ENCODE measurements around the gene FCHSD2.
A peak's percentile ranks its signal among the peaks of the same experiment; 100 is the strongest.

Gene FCHSD2

DNA sequence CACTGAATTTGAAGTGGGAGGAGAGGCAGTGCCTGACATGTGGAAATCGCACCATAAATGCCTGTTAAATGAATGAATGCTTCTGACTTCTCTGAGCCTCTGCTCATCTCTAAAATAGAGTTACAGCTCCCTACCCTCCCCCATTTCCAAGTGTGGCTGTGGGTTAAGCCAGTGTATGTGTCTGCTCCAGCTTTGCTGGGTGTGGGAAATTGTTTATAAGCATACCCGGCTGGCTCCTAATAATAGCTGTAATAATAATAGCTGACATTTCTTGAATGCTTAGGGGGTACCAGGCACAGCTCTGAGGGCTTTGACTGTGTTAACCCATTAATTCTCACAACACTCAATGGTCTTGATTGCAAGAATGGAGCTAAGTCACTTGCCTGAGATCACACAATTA lies 7.0 kb upstream of the FCHSD2 start:
- peaks cover 85% of the 10 kb centered on the region for H3K4me1 ChIP-seq (ENCODE audit: insufficient read depth, low read length, severe bottlenecking)
- H3K9ac ChIP-seq (ENCODE audit: low read length): no peak overlapping the region
- no peaks in the 10 kb centered on the region for H3K79me2 ChIP-seq (ENCODE audit: insufficient read depth, low read length)
- no peaks in the 10 kb centered on the region for H3K9me2 ChIP-seq (ENCODE audit: low read depth, low read length)
- TF ChIP-seq EZH2 (IDR thresholded peaks at IDR 0.05; ENCODE audit: borderline replicate concordance, low read length): no peak
- TF ChIP-seq, protein P1, sequence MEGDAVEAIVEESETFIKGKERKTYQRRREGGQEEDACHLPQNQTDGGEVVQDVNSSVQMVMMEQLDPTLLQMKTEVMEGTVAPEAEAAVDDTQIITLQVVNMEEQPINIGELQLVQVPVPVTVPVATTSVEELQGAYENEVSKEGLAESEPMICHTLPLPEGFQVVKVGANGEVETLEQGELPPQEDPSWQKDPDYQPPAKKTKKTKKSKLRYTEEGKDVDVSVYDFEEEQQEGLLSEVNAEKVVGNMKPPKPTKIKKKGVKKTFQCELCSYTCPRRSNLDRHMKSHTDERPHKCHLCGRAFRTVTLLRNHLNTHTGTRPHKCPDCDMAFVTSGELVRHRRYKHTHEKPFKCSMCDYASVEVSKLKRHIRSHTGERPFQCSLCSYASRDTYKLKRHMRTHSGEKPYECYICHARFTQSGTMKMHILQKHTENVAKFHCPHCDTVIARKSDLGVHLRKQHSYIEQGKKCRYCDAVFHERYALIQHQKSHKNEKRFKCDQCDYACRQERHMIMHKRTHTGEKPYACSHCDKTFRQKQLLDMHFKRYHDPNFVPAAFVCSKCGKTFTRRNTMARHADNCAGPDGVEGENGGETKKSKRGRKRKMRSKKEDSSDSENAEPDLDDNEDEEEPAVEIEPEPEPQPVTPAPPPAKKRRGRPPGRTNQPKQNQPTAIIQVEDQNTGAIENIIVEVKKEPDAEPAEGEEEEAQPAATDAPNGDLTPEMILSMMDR (IDR thresholded peaks at IDR 0.05; ENCODE audit: low read length): no peak
- no peaks in the 10 kb centered on the region for H3K9me3 ChIP-seq (ENCODE audit: low read length)
- H3K27ac ChIP-seq (ENCODE audit: low read depth, low read length, poor library complexity, severe bottlenecking): peak overlapping the region; percentile 100
- H2AFZ ChIP-seq (ENCODE audit: low read length): no peak overlapping the region
- H3K4me3 ChIP-seq (ENCODE audit: low read depth, low read length, poor library complexity, severe bottlenecking): no peak overlapping the region
- no peaks in the 10 kb centered on the region for H3K27me3 ChIP-seq (ENCODE audit: insufficient read depth, low read length)
- H3F3A ChIP-seq (ENCODE audit: insufficient read depth, low read length): peaks cover 9% of the 10 kb centered on the region; the same call in 1 of the 2 replicates
- no peaks in the 10 kb centered on the region for H4K20me1 ChIP-seq (ENCODE audit: insufficient read depth, low read length)
- no peak overlapping the region for H3K4me2 ChIP-seq (ENCODE audit: low read length)
- H3K36me3 ChIP-seq (ENCODE audit: insufficient read depth, low read length): no peaks in the 10 kb centered on the region

DNA sequence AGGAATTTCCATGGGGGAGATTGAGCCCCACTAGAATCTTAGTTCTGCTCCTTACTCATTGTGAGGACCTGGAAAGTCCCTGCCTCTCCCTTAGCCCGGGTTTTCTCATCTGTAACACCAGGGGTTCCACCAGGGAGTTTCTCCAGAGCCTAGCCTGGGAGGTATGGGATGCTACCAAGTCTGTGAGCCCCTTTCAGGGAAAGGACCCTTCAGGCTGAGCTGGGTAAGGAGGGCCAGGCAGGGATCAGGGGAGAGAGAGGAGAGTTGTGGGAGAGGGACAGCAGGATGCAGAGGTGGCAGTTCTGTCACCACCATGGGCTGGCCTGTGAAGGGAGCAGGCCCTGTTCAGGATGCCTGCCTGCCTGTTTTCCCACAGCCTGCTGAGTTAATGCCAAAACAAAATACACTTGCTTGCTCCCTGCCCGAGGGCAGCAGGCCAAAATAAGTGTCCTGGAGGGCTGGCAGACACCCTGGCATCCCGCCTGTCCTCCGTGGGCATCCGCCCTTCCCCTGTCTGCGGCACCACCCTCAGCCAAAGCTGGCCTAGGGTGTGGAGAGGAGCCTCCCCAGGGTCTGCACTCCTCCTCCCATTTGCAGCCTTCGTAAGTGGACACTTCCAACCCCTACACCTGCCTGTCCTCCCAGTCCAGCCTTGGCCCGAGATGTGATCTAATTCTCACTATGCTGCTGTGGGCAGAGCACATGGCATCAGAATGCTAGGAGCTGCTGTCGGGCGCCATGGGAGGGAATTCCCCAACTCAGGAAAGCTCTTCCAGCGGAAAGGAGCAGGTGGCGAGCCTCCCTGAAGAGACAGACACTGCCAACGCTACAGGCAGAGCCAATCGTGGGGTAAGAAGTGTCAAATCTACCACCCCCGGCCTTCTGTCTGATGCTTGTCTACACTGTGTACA lies 5.9 kb upstream of the FCHSD2 start:
- peak overlapping the region; percentile 100 for H3K27ac ChIP-seq (ENCODE audit: low read depth, low read length, poor library complexity, severe bottlenecking)

DNA sequence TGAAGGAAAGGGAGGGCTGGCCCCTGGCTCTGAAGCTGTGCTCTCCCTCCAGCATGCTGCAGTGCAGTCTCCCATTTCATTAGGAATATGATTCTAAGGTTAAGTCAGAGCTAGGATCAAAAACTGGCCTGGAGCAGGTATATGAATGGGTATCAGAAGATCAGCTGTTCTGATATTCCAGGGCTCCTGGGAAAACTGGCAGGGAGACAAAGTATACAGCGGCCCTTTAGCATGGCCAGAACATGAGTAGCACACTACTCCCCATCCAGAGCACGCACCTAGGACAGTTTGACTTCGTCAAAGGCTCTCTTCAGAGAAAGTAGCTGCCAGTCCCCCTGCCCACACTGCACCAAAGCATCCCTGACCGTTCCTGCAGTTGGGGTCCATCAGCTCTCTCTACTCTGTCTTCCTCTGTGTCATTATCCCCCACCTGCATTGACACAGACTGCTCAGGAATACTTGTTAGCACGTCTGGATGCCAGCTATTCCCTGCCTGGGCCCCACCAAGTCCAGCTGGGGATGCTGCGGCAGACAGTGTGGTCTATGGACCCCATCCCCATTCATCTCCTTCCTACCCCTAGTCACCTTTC lies 4.0 kb upstream of the FCHSD2 start:
- Histone ChIP-seq H3K27ac (ENCODE audit: low read depth, low read length, poor library complexity, severe bottlenecking) (peak overlapping the region; percentile 100), H3K9me3 (ENCODE audit: low read length) (no peaks in the 10 kb centered on the region), H3K4me1 (ENCODE audit: insufficient read depth, low read length, severe bottlenecking) (peaks cover 69% of the 10 kb centered on the region), H3K9me2 (ENCODE audit: low read depth, low read length) (no peaks in the 10 kb centered on the region), H3K79me2 (ENCODE audit: insufficient read depth, low read length) (peaks cover 3% of the 10 kb centered on the region), H3F3A (ENCODE audit: insufficient read depth, low read length) (no peaks in the 10 kb centered on the region), H3K9ac (ENCODE audit: low read length) (no peak overlapping the region), H4K20me1 (ENCODE audit: insufficient read depth, low read length) (no peaks in the 10 kb centered on the region), H3K27me3 (ENCODE audit: insufficient read depth, low read length) (no peaks in the 10 kb centered on the region), H3K4me2 (ENCODE audit: low read length) (no peak overlapping the region), H2AFZ (ENCODE audit: low read length) (no peak overlapping the region), H3K36me3 (ENCODE audit: insufficient read depth, low read length) (no peaks in the 10 kb centered on the region; the same call in 1 of the 2 replicates), H3K4me3 (ENCODE audit: low read depth, low read length, poor library complexity, severe bottlenecking) (no peak overlapping the region)
- TF ChIP-seq EZH2 (IDR thresholded peaks at IDR 0.05; ENCODE audit: borderline replicate concordance, low read length): no peak
- TF ChIP-seq, protein P1 (IDR thresholded peaks at IDR 0.05; ENCODE audit: low read length): no peak

More for the DNA sequence above, 5.9 kb upstream of the FCHSD2 start:
- Histone ChIP-seq H4K20me1 (ENCODE audit: insufficient read depth, low read length) (no peaks in the 10 kb centered on the region), H3K79me2 (ENCODE audit: insufficient read depth, low read length) (no peaks in the 10 kb centered on the region), H3K4me3 (ENCODE audit: low read depth, low read length, poor library complexity, severe bottlenecking) (no peak overlapping the region), H3F3A (ENCODE audit: insufficient read depth, low read length) (no peaks in the 10 kb centered on the region), H3K9me3 (ENCODE audit: low read length) (no peaks in the 10 kb centered on the region), H3K27me3 (ENCODE audit: insufficient read depth, low read length) (no peaks in the 10 kb centered on the region), H3K4me1 (ENCODE audit: insufficient read depth, low read length, severe bottlenecking) (peaks cover 85% of the 10 kb centered on the region), H2AFZ (ENCODE audit: low read length) (no peak overlapping the region), H3K36me3 (ENCODE audit: insufficient read depth, low read length) (no peaks in the 10 kb centered on the region), H3K4me2 (ENCODE audit: low read length) (no peak overlapping the region), H3K9me2 (ENCODE audit: low read depth, low read length) (no peaks in the 10 kb centered on the region), H3K9ac (ENCODE audit: low read length) (peak overlapping the region; percentile 26; the same call in 1 of the 2 replicates)
- TF ChIP-seq, protein P1 (IDR thresholded peaks at IDR 0.05; ENCODE audit: low read length): no peak
- no peak for TF ChIP-seq EZH2 (IDR thresholded peaks at IDR 0.05; ENCODE audit: borderline replicate concordance, low read length)

All from OCI-LY1 (cell line).